HG03060 (cell line): ENCODE results near the gene CNPY1.
"Not testable (repeated sequence)": the region's sequence is repeated elsewhere in the genome, so short reads cannot be mapped to it uniquely, and the experiment has no call there.

Experiments used
- ATAC-seq: cut with Tn5 transposase; IDR thresholded peaks from one replicate; pipeline ENCODE4 v1.9.1; 2021; ENCODE audit warnings: low read depth, moderate number of reproducible peaks; ENCODE audit not compliant: unreplicated experiment

Gene CNPY1

DNA sequence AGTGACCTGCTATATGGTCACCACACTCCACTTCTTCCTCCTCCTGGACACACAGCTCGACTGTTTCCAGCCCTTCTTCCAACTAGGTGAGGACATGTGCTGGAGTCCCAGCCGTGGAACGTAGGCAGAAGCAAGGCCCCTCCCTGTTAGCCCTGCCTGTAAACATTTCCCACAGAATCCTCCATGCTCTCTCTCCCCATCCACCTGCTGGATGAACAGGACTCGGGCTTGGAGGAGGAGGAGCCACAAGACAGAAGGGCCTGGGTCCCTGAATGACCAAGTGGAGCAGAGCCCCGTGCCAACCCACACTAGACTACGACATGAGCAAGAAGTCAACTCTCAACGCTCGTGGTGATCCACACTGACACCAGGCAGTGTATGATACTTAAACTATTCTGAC is 9.9 kb downstream of the CNPY1 start:
- no peak for ATAC-seq

DNA sequence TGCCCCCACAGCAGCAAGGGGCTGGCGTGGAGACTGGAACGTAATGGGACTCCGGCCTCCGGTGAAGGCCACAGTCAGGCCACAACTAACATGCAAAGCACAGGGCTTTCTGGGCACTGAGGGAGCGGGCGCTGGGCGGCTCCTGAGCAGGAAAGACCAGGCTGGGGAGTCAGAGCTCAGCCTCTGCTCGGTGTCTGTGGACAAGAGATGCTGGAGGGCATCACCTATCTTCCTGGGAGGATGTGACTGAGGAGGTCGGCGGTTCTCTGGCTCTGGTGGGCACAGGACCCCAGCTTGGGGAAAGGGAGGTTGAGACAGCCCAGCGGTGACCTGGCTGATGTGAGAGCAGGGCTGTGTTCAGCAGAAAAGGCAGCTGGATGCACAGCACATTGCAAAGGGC is 11.7 kb downstream of the CNPY1 start:
- ATAC-seq = no peak

DNA sequence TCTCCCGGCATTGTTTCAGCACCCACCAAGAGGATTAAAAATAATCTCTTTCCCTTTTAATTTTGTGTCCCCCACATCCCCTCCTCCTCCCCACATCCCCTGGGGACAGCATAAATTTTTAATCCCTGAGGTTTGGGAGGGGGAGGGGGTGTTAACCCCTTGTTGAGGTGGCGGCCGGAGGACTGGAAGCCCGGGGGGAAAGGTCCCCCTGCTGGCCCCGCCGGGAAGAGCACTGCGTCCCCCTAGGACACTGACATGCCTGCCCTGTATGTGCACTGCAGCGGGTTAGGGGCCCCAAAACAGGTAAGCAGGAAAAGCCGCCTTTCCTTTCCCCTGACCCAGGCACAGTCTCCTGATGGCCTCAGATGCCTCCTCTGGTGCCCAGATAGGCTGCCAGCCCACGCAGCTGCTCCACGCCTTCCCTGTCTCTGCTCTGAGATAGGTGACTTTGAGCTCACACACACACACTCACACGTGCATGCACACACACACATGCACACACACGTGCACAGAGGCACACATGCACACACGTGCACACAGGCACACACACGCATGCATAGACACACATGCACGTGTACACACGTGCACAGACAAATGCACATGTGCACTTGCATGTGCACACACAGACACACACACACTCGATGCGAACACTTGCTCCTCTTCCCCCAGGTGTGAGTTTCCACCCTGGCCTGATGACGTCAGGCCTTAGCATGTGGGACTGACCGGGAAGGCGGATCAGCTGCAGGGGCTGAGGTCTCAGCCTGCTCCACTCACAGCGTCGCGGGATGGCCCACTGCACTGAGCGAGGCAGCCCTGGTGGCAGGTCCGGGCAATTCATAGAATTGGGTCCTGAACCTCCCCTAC is 12.3 kb downstream of the CNPY1 start:
- ATAC-seq = no peak

DNA sequence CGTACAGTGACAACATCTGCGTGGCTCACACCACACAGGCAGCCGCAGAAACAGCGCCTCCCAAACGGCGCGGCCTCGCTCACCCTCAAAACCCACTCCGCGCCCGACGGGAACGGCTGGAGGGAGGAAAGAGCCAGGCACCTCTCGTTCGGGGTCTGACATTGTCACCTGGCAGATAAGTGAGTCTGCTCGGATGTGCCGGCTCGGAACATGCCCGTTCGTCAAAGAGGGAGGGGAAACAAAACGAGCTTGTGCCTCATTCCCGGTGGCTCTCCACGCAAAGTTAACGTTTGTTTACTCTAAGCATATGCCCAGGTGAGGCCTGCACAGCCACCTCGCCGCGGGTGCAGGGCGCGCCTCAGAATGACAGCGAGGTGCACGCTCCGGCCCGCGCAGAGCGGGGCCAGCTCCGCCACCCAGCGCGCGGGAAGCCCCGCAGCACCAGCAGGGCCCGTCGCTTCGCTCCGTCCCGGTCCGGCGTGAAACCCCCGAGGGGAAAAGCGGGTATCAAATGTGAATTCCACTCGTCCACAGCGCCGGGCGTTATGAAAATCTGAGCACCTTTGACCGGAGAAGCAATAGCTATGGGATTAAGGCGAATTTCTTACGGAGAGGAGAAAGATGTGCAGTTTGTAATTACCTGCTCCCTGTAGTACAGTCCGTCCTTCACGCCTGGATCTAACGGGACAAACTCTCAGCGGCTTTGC is 13.1 kb downstream of the CNPY1 start:
- no peak for ATAC-seq

DNA sequence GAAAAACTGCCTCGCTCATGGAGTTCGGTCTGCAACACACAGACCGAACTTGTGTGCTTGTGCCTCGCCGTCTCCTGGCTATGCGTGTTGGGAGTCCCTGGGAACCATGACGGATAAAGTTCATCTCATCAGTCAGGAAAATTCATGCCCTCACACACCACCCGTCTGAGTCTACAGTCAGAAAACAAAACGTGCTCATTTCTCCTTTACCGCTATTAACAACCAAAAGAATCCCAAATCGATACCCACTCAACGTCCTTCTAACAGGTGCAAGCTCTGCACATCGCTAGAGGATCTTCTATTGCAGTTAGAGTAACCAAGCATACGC is 13.6 kb downstream of the CNPY1 start:
- ATAC-seq = no peak

DNA sequence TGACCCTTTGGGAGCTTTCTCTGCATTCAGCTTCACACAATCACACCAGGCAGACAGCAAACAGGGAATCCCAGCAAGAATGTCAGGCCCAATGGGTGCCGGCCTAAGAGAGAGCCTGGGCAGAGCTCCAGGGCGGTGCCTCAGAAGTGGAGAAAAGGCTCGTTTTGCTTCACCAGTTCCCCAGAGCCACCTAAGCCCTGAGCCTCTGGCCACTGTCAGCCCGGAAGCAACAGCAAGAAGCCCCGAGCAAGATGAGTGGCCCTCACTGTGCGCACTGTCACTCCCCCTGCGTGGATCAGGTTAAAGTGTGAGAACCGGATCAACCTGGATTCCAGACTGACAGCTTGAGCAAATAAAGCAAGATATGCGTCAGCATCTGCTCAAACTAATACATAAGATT is 14.7 kb downstream of the CNPY1 start:
- ATAC-seq = no peak

DNA sequence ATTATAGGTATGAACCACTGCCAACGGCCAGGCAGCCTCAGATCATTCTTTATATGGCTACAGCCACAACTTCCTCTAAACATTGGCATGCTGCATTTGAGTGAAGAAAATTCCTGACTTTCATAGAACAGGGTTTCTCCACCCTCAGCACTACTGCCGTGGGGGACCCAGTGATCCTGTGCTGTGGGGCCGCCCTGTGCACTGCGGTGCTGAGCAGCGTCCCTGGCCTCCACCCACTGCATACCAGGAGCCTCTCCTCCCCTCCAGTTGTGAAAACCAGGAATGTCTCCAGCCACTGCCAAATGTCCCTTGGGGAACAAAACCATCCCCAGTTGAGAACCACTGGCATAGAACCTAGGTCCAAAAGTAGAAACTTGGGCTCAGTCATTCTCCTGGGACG is 15.8 kb downstream of the CNPY1 start:
- no peak for ATAC-seq

DNA sequence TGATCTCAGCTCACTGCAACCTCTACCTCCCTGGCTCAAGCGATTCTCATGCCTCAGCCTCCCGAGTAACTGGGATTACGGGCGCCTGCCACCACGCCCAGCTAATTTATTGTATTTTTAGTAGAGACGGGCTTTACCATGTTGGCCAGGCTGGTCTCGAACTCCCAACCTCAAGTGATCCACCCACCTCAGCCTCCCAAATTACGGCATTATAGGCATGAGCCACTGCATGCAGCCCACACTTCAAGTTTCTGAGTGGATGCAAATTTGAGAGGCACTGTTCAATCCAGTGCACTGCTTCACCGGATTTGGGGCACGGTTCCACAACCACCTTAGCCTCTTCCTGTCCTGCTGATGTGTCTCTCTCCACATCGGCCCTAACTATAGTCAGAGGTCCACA is 16.5 kb downstream of the CNPY1 start:
- no peak for ATAC-seq

DNA sequence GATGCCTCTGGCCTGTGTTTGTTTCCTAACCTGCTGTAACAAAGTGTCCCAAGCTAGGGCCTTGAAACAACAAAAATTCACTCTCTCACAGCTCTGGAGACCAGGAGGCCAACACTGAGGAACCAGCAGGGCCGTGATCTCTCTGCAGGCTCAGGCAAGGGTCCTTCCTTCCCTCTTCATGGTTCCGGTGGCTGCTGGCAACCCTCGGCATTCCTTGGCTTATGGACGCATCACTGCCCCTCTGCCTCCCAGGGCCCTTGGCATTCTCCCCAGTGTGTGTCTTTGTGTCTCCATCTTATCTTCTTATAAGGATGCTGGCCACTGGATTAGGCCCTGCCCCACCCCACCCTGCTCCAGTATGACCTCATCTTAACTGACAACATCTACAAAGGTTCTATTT is 17.0 kb downstream of the CNPY1 start:
- ATAC-seq = no peak

DNA sequence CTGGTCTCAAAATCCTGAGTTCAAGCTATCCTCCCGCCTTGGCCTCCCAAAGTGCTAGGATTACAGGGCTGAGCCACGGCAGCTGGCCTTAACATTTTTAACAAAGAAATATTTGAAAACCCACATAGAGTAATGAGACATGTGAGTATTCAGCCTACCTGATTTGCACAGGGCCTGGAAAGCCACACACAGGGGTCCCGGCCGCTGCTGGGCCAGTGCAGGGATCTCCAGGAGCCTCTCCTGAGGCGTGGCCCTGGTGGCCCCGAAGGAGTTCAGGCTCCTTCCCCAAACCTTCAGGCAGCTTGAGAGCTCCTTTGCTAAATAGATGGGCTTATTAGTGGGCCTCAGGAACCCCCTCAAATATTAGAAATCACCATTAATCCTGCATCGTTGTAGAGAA is 18.7 kb downstream of the CNPY1 start:
- ATAC-seq = no peak

DNA sequence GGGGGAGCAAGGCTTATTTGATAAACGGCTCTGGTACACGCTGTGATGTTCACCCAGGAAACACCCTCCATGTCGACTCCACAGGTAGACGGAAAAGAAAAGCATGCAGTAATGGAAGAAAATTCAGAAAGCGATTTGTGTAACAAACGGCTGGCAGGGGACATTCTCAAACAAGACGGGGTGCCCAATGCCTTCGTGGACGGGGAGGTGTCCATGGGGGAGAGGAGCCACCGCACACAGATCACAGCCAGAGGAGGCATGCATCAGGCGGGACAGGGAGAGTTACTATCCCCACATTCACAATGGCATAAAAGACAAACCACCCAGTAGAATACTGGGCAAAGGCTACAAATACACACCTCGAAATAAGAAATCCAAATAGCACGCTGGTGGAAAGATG is 20.1 kb downstream of the CNPY1 start:
- ATAC-seq = no peak

DNA sequence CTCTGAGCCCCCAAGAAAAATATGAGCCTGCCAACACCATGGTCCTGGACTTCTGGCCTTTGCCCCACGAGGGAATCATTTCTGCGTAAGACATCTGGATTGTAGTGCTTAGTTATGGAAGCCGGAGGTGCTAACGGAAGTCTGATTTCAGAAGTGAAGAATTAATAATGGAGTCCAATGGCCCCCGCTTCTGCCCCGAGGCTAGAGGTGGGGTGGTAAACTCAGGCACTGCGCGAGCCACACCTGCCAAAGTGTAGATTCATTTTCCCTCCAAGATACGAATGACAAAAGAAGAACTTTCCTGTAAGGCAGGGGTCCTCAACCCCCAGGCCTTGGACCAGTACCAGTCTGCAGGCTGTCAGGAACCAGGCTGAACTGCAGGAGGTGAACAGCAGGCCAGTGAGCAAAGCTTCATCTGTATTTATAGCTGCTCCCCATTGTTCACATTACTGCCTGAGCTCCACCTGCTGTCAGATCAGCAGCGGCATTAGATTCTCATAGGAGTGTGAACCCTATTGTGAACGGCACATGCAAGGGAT is 22.3 kb downstream of the CNPY1 start:
- no peak for ATAC-seq

DNA sequence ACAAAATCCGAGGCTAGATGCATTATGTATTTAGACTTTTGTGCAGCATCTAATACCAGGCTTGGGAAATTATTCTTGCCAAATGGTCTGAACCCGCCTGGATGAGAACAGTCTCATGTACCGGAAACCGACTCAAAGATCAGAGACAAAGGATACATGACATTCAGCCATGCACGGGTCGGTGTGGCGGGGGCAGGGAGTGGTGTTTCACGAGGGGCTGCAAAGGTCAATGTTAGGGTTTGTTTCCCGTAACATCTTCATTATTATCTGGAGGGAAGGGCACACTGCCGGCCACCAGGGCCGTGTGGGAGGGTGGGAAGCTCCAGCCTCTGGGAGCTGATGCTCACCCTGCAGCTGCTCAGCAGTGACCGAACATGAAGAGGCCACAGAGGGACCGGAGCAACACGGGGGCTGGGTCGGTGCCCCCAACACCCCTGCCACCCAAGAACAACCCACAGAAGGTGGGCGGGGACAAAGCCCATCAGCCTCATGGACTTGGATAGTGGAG is 23.1 kb downstream of the CNPY1 start:
- ATAC-seq = no peak

DNA sequence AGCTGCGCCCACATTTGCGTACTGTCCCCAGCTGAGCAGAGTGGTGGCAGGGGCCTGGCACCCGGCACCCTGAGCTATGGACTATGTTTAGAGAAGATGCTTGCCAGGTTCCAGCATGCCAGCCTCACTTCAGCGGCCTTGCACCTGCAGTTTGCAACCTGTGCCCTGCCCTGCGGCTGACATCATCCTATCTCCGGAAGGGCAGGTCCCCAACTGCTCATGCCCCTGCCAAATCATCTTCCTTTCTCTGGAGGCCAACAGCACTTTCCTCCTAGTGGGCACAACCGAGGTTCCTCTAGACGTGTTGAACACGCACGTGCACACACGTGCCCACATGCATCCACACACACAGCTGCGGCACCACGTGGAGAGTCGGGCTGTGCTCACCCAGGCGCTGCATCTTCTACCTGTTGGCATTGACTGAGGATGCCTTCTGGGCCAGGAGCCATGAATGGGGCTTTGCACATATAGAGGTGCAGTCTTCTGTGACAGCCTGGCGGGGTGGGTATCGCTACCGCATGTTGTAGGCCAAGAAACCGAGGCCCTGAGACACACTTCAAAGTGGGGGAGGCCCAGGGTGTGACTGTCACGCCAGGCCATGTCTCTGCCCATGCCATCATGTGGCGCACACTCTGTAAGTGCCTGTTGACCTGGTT is 24.5 kb downstream of the CNPY1 start:
- ATAC-seq = no peak

DNA sequence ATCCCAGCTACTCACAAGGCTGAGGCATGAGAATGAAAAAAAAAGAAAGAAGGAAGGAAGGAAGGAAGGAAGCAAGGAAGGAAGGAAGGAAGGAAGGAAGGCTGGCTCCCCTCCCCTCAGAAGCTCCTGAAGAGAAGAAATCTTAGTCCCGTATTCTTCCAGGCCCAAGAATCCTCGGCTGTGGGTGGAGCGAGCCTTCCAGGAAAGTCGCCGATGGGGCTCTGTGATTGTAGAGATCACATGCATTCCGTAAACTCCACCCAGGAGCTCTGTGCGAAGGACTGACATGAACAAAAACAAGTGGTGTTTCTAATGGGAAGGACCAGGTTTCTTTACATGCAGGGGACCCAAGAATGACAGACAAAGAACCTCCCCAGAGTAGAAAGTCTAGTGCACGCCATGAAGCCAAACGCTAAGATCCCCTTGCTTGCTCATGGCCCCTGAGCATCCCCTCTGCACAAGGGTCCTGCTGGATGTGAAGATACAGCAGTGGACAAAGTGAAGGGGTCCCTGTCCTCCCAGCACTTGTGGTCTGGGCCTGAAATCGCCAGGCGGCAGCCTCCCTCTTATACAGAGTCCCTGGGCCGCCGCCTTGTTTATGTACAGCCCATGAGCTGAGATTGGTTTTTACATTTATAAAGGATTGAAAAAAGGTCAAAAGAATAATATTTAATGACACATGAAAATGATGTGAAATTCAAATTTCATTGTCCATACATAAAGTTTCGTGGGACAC is 25.2 kb downstream of the CNPY1 start:
- no peak for ATAC-seq

DNA sequence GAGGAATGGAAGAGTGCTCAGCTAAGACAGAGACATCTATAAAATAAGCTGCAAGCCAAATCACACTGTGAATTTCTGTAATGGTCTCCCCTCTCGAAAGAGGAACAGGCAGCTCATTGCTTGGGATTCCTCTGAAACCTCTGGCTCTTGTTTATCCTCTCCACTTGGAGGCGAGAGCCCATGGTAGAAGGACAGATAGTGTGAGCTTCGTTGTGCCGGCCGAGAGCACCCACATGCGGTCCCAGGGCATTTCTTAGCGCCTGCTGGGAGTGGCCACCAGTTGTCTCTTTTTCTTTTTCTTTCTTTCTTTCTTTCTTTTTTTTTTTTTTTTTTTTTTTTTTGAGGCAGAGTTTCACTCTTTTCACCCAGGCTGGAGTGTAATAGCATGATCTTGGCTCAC is 26.2 kb downstream of the CNPY1 start:
- no peak for ATAC-seq

DNA sequence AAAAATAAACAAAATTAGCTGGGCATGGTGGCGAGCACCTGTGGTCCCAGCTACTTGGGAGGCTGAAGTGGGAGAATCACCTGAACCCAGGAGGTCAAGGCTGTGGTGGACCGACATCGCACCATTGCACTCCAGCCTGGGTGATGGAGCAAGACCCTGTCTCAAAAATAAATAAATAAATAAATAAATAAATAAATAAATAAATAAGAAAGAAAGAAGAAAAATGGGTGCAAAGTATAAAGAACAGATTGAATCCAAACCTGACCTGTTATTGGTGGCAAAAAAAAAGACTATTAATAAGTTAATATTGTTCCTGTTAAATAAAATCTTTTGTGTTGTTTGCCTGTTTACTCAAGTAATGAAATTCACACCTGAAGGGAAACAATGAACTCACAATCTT is 27.0 kb downstream of the CNPY1 start:
- not testable (repeated sequence) for ATAC-seq

DNA sequence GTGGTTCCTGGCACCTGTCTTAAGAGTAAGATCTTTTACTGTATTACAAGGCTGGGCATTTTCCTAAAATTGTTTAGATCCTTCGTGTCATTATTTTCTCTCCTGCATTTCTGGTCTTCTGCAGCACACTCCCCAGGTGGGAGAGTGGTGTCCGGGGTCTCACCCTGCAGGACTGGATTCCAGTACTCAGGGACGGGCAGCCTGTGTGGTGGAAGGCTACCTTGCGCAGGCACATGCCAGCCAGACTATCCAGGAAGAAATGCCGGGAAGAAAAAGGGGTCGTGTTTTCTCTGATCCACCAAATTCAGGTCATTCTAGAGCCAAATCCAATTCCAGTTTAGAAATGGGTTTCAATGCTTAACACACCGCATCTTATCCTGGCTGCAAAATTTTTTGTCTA is 27.7 kb downstream of the CNPY1 start:
- ATAC-seq = no peak

DNA sequence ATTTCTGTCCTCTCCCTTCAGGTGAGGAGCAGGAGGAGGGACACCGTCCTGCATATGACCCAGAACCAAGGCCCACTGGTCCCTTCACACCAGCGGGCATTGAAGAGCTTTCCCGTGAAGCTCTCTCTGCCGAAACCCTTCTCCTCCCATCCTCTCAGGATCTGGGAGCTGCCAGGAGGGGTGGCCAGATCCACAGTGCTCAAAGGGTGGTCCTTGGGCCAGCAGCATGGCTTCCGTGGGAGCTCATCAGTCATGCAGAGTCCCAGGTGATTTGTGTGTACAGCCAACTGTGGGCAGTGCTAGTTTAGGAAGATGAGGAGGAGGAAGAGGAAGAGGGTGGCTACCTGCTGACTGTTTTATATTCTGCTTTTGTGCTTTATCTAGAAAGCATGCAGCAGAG is 28.4 kb downstream of the CNPY1 start:
- no peak for ATAC-seq

DNA sequence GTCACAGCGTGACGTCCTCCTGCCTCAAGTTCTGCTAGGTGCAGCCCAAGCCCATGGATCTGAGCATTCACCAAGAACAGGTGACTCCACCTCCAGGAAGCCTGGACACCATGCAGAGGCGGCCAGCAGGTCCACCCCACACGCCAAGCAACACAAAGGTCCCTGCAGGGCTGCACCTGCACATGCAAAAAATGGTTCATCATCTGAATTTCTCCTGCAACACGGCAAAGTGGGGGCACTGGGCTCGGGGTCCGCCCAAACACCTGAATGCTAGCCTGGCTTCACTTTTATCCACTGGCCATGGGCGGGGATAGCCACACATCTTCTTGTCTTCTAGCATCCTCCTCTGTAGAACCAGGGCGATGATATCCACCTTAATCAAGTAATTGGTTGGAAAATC is 28.9 kb downstream of the CNPY1 start:
- no peak for ATAC-seq

DNA sequence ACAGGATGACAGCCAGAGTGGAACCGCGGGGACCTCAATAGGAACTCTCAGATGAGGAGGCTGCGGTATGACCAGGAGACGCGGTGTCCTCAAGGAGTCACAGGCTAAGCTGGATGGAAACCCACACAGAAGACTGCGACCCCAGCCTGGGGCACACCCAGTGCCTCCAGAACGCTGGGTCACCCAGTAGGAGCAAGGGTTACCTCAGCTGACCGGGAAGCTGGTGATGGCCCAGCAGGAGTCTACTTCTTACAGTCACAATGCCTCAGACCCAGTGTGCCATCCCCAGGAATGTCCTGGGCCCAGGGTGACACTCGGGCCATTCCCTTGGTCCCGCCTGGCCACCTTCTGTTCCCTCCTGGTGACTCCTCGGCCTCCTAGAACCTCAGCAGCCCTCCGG is 29.9 kb downstream of the CNPY1 start:
- ATAC-seq = no peak
